HL-60 (cell line): ENCODE data around the gene CDC6.
A peak's percentile ranks its signal among the peaks of the same experiment; 100 is the strongest.

ENCODE experiments used
- GABPA ChIP-seq: IDR thresholded peaks from 2 replicates; pipeline ENCODE4 v1.6.1; 2012; ENCODE audit warnings: low read depth
- POLR2AphosphoS5 ChIP-seq: IDR thresholded peaks from 2 replicates; pipeline ENCODE4 v1.6.1; 2012; ENCODE audit warnings: low read depth
- REST ChIP-seq: IDR thresholded peaks from 2 replicates; pipeline ENCODE4 v1.6.1; 2012; ENCODE audit warnings: low read depth; ENCODE audit not compliant: insufficient replicate concordance
- SPI1 ChIP-seq: IDR thresholded peaks from 2 replicates; pipeline ENCODE4 v1.6.1; 2012; ENCODE audit warnings: low read depth, mild to moderate bottlenecking, borderline replicate concordance
- TF ChIP-seq, protein P1 (sequence below): IDR thresholded peaks from one replicate; pipeline ENCODE4 v1.5.1; 2011; ENCODE audit warnings: low read length, control low read depth, inconsistent platforms; ENCODE audit not compliant: insufficient read depth

- TF ChIP-seq, protein P1, sequence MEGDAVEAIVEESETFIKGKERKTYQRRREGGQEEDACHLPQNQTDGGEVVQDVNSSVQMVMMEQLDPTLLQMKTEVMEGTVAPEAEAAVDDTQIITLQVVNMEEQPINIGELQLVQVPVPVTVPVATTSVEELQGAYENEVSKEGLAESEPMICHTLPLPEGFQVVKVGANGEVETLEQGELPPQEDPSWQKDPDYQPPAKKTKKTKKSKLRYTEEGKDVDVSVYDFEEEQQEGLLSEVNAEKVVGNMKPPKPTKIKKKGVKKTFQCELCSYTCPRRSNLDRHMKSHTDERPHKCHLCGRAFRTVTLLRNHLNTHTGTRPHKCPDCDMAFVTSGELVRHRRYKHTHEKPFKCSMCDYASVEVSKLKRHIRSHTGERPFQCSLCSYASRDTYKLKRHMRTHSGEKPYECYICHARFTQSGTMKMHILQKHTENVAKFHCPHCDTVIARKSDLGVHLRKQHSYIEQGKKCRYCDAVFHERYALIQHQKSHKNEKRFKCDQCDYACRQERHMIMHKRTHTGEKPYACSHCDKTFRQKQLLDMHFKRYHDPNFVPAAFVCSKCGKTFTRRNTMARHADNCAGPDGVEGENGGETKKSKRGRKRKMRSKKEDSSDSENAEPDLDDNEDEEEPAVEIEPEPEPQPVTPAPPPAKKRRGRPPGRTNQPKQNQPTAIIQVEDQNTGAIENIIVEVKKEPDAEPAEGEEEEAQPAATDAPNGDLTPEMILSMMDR, result no peak
- TF ChIP-seq POLR2AphosphoS5 (peak; percentile 55), REST (no peak), GABPA (no peak), SPI1 (peak; percentile 97)
Measured at GRCh38 chr17:40338058-40338457, 50.4 kb downstream of the CDC6 start.
